OCI-LY1 (cell line): ENCODE data around the gene INS.

Source experiments
- EZH2 ChIP-seq: fragments of 200-600 bp; sonication (generic), shearing (Covaris generic); IDR thresholded peaks from 2 replicates; pipeline ENCODE4 v1.8.0; 2017; ENCODE audit warnings: borderline replicate concordance, mixed run types, mild to moderate bottlenecking, antibody characterized with exemption, low read length, moderate library complexity, mixed read lengths
- TF ChIP-seq, protein P1 (sequence below): fragments of 200-600 bp; sonication (generic), shearing (Covaris generic); IDR thresholded peaks from 2 replicates; pipeline ENCODE4 v1.5.1; 2017; ENCODE audit warnings: mild to moderate bottlenecking, antibody characterized with exemption, low read length, moderate library complexity, mixed read lengths

DNA sequence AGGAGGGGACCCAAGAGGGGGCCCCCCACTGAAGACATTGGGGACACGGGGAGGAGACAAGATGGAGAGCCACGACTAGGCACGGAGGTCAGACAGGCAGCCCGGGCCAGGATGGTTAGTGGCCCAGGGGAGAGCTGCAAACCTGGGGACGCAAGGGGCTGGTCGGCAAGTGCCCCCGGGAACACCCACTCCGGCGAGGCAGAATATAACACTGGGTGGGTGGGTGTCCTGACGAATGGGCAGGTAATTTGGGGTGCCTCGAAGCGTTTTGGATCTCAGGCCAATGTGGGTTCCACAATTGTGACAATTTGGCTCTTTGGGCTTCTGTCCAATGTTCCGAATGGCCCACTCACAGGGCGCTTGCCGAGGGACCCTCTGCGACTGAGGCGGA is 31.7 kb downstream of the INS start:
- TF ChIP-seq, protein P1, sequence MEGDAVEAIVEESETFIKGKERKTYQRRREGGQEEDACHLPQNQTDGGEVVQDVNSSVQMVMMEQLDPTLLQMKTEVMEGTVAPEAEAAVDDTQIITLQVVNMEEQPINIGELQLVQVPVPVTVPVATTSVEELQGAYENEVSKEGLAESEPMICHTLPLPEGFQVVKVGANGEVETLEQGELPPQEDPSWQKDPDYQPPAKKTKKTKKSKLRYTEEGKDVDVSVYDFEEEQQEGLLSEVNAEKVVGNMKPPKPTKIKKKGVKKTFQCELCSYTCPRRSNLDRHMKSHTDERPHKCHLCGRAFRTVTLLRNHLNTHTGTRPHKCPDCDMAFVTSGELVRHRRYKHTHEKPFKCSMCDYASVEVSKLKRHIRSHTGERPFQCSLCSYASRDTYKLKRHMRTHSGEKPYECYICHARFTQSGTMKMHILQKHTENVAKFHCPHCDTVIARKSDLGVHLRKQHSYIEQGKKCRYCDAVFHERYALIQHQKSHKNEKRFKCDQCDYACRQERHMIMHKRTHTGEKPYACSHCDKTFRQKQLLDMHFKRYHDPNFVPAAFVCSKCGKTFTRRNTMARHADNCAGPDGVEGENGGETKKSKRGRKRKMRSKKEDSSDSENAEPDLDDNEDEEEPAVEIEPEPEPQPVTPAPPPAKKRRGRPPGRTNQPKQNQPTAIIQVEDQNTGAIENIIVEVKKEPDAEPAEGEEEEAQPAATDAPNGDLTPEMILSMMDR = no peak
- TF ChIP-seq EZH2 = no peak
